Thoracic aorta (tissue), 2 donors: ENCODE results near the gene LITAFD. TPM values are rescaled to one million over a fixed set of nuclear protein-coding genes. Genes with fewer than 3 reads are reported as not detected.

ENCODE experiments used
- ATAC-seq: fragments of 150-250 bp; one replicate; pipeline ENCODE4 v1.8.0; 2017; ENCODE audit warnings: low read depth; ENCODE audit not compliant: insufficient number of reproducible peaks, low FRiP score
- DNase-seq: peaks from one replicate; pipeline ENCODE4 v3.0.0-alpha.2; 2020; ENCODE audit warnings: low spot score
- H3K27ac ChIP-seq, 2 donors: fragments of 200-600 bp; sonication (generic); 1 replicate in 1 of 2; 2 replicates in 1 of 2; pipeline ENCODE4 v1.5.1; 2016; ENCODE audit warnings: mild to moderate bottlenecking in 2 of 2, moderate library complexity in 2 of 2
- H3K27me3 ChIP-seq: fragments of 200-600 bp; sonication (generic); replicated peaks from 2 replicates; pipeline ENCODE4 v1.6.0; 2016; ENCODE audit warnings: mild to moderate bottlenecking; ENCODE audit not compliant: insufficient read depth
- H3K36me3 ChIP-seq: fragments of 200-600 bp; sonication (generic); one replicate; pipeline ENCODE4 v1.5.1; 2016
- H3K4me1 ChIP-seq, 2 donors: fragments of 200-600 bp; sonication (generic); 1 replicate in 1 of 2; 2 replicates in 1 of 2; pipeline versions ENCODE4 v1.5.1 to v1.6.0; 2016; ENCODE audit warnings: low read depth in 2 of 2, mild to moderate bottlenecking in 1 of 2; ENCODE audit not compliant: control insufficient read depth in 1 of 2
- H3K4me3 ChIP-seq: fragments of 200-600 bp; sonication (generic); 2 replicates; pipeline ENCODE4 v1.5.1; 2016; ENCODE audit warnings: mild to moderate bottlenecking
- H3K9me3 ChIP-seq: fragments of 200-600 bp; sonication (generic); 2 replicates; pipeline ENCODE4 v1.5.1; 2016
- CTCF ChIP-seq: fragments of 200-600 bp; sonication (generic); IDR thresholded peaks from one replicate; pipeline ENCODE4 v1.5.1; 2019; ENCODE audit warnings: antibody characterized with exemption
- total RNA-seq, 2 donors: library from RNA; depleted of rRNA; stranded (reverse); fragments of >200 nt; gene quantifications; one replicate each; pipeline versions ENCODE4 v1.1.0 to v1.2.3, GENCODE V29; 2016

The LITAFD gene
- total RNA-seq, 2 donors from 2014 or later: not detected

GRCh38 chr16:8849411-8850011 is 32.6 kb upstream of the LITAFD start:
- Histone ChIP-seq H3K4me1 (peaks cover 0 to 7% of the 10 kb centered on the region in 2 donors), H3K4me3 (no peak overlapping the region), H3K27me3 (no peaks in the 10 kb centered on the region), H3K27ac (peak overlapping the region in 1 of 2 donors; percentile 8), H3K36me3 (peaks cover 27% of the 10 kb centered on the region), H3K9me3 (no peaks in the 10 kb centered on the region)
- DNase-seq: no peak
- TF ChIP-seq CTCF: no peak
- no peak for ATAC-seq

- H3K27me3 ChIP-seq: no peaks in the 10 kb centered on the region
- H3K4me1 ChIP-seq: peaks cover 0 to 7% of the 10 kb centered on the region in 2 donors
- H3K4me3 ChIP-seq: no peak overlapping the region
- peak overlapping the region in 1 of 2 donors; percentile 8 for H3K27ac ChIP-seq
- TF ChIP-seq CTCF: no peak
- H3K36me3 ChIP-seq: peaks cover 33% of the 10 kb centered on the region
- no peaks in the 10 kb centered on the region for H3K9me3 ChIP-seq
- peak; percentile 44 for ATAC-seq
- DNase-seq: no peak
Measured at GRCh38 chr16:8850279-8850885, 31.8 kb upstream of the LITAFD start.

GRCh38 chr16:8851761-8852403 is 30.3 kb upstream of the LITAFD start:
- Histone ChIP-seq H3K9me3 (no peaks in the 10 kb centered on the region), H3K4me3 (no peak overlapping the region), H3K27ac (no peak overlapping the region), H3K36me3 (peaks cover 44% of the 10 kb centered on the region), H3K27me3 (no peaks in the 10 kb centered on the region), H3K4me1 (peaks cover 0 to 7% of the 10 kb centered on the region in 2 donors)
- TF ChIP-seq CTCF: no peak
- DNase-seq: no peak
- ATAC-seq: no peak

- no peak for TF ChIP-seq CTCF
- no peaks in the 10 kb centered on the region for H3K27me3 ChIP-seq
- peaks cover 40% of the 10 kb centered on the region for H3K36me3 ChIP-seq
- no peak for ATAC-seq
- H3K4me3 ChIP-seq: no peak overlapping the region
- H3K27ac ChIP-seq: no peak overlapping the region
- DNase-seq: no peak
- no peaks in the 10 kb centered on the region for H3K9me3 ChIP-seq
- H3K4me1 ChIP-seq: peaks cover 0 to 7% of the 10 kb centered on the region in 2 donors
Measured at GRCh38 chr16:8852534-8852933, 29.6 kb upstream of the LITAFD start.

- Histone ChIP-seq H3K4me3 (no peak overlapping the region), H3K4me1 (peaks cover 0 to 7% of the 10 kb centered on the region in 2 donors), H3K27me3 (no peaks in the 10 kb centered on the region), H3K9me3 (no peaks in the 10 kb centered on the region), H3K36me3 (peaks cover 43% of the 10 kb centered on the region), H3K27ac (no peak overlapping the region)
- no peak for TF ChIP-seq CTCF
- DNase-seq: no peak
- ATAC-seq: no peak
Measured at GRCh38 chr16:8853150-8853549, 29.0 kb upstream of the LITAFD start.
